Lower leg skin (tissue), 3 donors: Measurements from ENCODE around the gene PTPRN2.

Source experiments
- POLR2A ChIP-seq, 2 donors: fragments of 450-650 bp; IDR thresholded peaks; one replicate each; pipeline ENCODE4 v1.6.1; 2016 to 2017; ENCODE audit warnings: antibody characterized with exemption in 2 of 2, mild to moderate bottlenecking in 1 of 2, moderate library complexity in 1 of 2
- TF ChIP-seq, protein P1 (sequence below), 3 donors: fragments of 450-650 bp; IDR thresholded peaks; one replicate each; pipeline ENCODE4 v1.5.1; 2016; ENCODE audit warnings: antibody characterized with exemption in 3 of 3, mild to moderate bottlenecking in 3 of 3, moderate library complexity in 2 of 3

DNA sequence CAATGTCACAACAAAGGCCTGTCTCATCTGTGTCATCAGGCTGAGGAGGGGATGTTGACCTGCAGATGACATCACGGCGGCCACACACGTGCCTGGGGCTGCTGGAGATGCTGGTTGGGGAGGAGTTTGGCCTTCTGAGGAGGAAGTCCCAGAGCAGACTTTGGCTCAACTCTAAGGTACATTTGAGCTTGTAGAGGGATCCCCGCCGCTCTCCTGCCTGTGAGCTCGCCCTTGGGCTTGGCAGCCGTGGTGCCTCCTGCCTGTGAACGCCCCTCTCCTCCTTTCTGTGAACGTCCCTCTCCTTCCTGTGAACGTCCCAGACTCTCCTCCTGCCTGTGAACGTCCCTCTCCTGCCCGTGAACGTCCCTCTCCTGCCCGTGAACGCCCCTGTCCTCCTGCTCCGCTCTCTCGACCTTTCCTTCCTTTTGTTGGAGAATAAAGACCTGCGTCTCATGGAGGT, 1074.4 kb downstream of the PTPRN2 start:
- TF ChIP-seq POLR2A (IDR thresholded peaks at IDR 0.05) = no peak
- TF ChIP-seq, protein P1, sequence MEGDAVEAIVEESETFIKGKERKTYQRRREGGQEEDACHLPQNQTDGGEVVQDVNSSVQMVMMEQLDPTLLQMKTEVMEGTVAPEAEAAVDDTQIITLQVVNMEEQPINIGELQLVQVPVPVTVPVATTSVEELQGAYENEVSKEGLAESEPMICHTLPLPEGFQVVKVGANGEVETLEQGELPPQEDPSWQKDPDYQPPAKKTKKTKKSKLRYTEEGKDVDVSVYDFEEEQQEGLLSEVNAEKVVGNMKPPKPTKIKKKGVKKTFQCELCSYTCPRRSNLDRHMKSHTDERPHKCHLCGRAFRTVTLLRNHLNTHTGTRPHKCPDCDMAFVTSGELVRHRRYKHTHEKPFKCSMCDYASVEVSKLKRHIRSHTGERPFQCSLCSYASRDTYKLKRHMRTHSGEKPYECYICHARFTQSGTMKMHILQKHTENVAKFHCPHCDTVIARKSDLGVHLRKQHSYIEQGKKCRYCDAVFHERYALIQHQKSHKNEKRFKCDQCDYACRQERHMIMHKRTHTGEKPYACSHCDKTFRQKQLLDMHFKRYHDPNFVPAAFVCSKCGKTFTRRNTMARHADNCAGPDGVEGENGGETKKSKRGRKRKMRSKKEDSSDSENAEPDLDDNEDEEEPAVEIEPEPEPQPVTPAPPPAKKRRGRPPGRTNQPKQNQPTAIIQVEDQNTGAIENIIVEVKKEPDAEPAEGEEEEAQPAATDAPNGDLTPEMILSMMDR (IDR thresholded peaks at IDR 0.05) = no peak
